Esophagus squamous epithelium (tissue), 4 donors: ENCODE results near the gene ANKRD34A.

Experiments used
- POLR2A ChIP-seq, 4 donors: fragments of 450-650 bp; IDR thresholded peaks; one replicate each; pipeline ENCODE4 v1.6.1; 2017; ENCODE audit warnings: antibody characterized with exemption in 4 of 4, mild to moderate bottlenecking in 4 of 4, moderate library complexity in 3 of 4
- TF ChIP-seq, protein P1 (sequence below), 6 experiments: fragments of 450-650 bp in 4 of 6; fragments of 200-600 bp in 2 of 6; sonication (generic) in 2 of 6; IDR thresholded peaks; one replicate each; pipeline ENCODE4 v1.5.1; 2016 to 2019; ENCODE audit warnings: antibody characterized with exemption in 6 of 6, mild to moderate bottlenecking in 4 of 6, moderate library complexity in 4 of 6

DNA sequence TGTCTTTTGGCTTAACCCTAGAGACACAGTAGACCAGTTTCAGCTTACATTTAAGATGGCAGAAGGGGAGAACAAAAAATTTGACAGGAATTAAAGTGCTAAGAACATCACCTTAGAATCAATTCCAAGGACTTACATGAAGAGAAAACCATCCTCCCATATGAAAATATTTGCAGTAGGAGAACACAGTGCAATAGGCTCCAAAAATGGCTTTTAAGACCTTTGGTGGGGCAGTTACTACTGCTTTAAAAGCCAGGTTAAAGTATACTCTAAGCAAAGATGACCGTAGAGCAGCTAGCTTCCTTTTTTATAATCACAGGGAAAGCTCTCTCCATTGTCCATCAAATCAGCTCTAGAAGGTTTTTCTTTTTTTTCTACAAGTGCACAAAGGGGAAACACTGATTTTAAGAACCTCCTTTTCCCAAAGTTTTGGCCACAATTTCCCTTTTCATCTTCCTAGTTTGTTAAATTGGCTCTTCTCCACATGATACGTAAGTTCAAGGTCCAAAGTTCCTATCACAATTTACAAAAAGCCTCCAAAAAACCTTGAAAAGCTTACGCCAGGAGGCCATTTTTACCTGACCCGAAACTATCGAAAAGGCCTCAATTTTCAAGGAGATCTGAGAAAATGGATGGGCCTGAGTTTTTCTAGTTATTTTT lies 28.7 kb upstream of the ANKRD34A start:
- TF ChIP-seq, protein P1, sequence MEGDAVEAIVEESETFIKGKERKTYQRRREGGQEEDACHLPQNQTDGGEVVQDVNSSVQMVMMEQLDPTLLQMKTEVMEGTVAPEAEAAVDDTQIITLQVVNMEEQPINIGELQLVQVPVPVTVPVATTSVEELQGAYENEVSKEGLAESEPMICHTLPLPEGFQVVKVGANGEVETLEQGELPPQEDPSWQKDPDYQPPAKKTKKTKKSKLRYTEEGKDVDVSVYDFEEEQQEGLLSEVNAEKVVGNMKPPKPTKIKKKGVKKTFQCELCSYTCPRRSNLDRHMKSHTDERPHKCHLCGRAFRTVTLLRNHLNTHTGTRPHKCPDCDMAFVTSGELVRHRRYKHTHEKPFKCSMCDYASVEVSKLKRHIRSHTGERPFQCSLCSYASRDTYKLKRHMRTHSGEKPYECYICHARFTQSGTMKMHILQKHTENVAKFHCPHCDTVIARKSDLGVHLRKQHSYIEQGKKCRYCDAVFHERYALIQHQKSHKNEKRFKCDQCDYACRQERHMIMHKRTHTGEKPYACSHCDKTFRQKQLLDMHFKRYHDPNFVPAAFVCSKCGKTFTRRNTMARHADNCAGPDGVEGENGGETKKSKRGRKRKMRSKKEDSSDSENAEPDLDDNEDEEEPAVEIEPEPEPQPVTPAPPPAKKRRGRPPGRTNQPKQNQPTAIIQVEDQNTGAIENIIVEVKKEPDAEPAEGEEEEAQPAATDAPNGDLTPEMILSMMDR (IDR thresholded peaks at IDR 0.05): no peak
- peak in 1 of 4 donors; percentile 3 for TF ChIP-seq POLR2A (IDR thresholded peaks at IDR 0.05)
